Activated naive CD8-positive, alpha-beta T cell treated with anti-CD3 and anti-CD28 coated beads, Interleukin-2, amount 10 ng/mL, durations not matched to agents 7 days and 5 days (primary cell): Measurements from ENCODE around the gene CDH13. TPM values are rescaled to one million over a fixed set of nuclear protein-coding genes. Genes with fewer than 3 reads are reported as not detected.

ENCODE experiments used
- ATAC-seq: fragments of 150-1000 bp; cut with Tn5 transposase; one replicate; pipeline ENCODE4 v1.10.0; 2021; ENCODE audit warnings: low read depth, moderate library complexity
- POLR2A ChIA-PET: fragments of 350-600 bp; sonication (Branson Sonifier 250); formaldehyde crosslinking; loops from one replicate; lab custom pipeline; 2021; ENCODE audit warnings: antibody characterized with exemption; lab: Charles Lee
- DNase-seq: peaks from one replicate; pipeline ENCODE4 v3.0.0; 2021
- H3K27ac Mint-ChIP-seq: one replicate; pipeline ENCODE4 v1.8.0; 2022; ENCODE audit warnings: mild to moderate bottlenecking, mixed read lengths
- H3K27me3 Mint-ChIP-seq: one replicate; pipeline ENCODE4 v1.8.0; 2022; ENCODE audit warnings: mild to moderate bottlenecking, moderate library complexity, mixed read lengths
- H3K36me3 Mint-ChIP-seq: one replicate; pipeline ENCODE4 v1.8.0; 2021; ENCODE audit warnings: mild to moderate bottlenecking, mixed read lengths
- H3K4me1 Mint-ChIP-seq: one replicate; pipeline ENCODE4 v1.8.0; 2021; ENCODE audit warnings: mixed read lengths
- H3K4me3 Mint-ChIP-seq: one replicate; pipeline ENCODE4 v1.8.0; 2022; ENCODE audit warnings: mild to moderate bottlenecking, moderate library complexity, mixed read lengths
- H3K9me3 Mint-ChIP-seq: one replicate; pipeline ENCODE4 v1.8.0; 2021; ENCODE audit warnings: mixed read lengths
- total RNA-seq, 2 experiments: library from RNA; stranded (reverse); gene quantifications; one replicate each; pipeline ENCODE4 v1.2.3, GENCODE V29; 2021

The CDH13 gene
- total RNA-seq, 2 experiments from 2014 or later = not detected

- H3K27ac Mint-ChIP-seq = no peak overlapping the region
- DNase-seq (no peak), ATAC-seq (no peak)
- POLR2A ChIA-PET = no interaction called here
- no peaks in the 10 kb centered on the region for H3K4me1 Mint-ChIP-seq
- H3K36me3 Mint-ChIP-seq = no peaks in the 10 kb centered on the region
- peaks cover 10% of the 10 kb centered on the region for H3K9me3 Mint-ChIP-seq
- no peaks in the 10 kb centered on the region for H3K27me3 Mint-ChIP-seq
- no peak overlapping the region for H3K4me3 Mint-ChIP-seq
Measured at GRCh38 chr16:83125999-83126568, 499.3 kb downstream of the CDH13 start.

DNA sequence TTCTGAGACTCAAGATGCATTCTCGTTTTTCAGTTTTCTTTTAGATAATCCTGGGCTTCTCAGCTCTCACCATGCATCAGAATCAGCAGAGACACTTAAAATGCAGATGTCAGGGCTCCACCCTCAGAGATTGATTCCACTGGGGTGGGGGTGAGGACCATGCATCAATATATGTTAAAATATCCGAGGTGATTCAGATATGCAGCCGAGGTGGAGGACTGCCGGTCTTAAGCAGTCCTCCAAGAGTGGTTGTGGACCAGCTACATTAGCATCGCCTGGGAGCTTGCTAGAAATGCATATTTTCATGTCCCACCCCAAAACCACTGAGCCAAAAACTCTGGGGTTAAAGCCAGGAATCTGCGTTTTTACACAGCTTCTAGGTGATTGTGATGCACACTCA is 501.3 kb downstream of the CDH13 start:
- POLR2A ChIA-PET = no interaction called here
- no peaks in the 10 kb centered on the region for H3K27me3 Mint-ChIP-seq
- no peak for ATAC-seq
- no peak for DNase-seq
- no peaks in the 10 kb centered on the region for H3K36me3 Mint-ChIP-seq
- no peak overlapping the region for H3K4me3 Mint-ChIP-seq
- H3K9me3 Mint-ChIP-seq = peaks cover 9% of the 10 kb centered on the region
- no peak overlapping the region for H3K27ac Mint-ChIP-seq
- no peaks in the 10 kb centered on the region for H3K4me1 Mint-ChIP-seq

GRCh38 chr16:83130039-83130438 is 503.3 kb downstream of the CDH13 start:
- POLR2A ChIA-PET = no interaction called here
- Mint-ChIP-seq H3K36me3 (no peaks in the 10 kb centered on the region), H3K27me3 (no peaks in the 10 kb centered on the region), H3K9me3 (peaks cover 9% of the 10 kb centered on the region), H3K4me1 (no peaks in the 10 kb centered on the region), H3K4me3 (no peak overlapping the region), H3K27ac (no peak overlapping the region)
- DNase-seq = no peak
- no peak for ATAC-seq

- Mint-ChIP-seq H3K27ac (no peak overlapping the region), H3K4me3 (no peak overlapping the region), H3K27me3 (no peaks in the 10 kb centered on the region), H3K9me3 (peaks cover 4% of the 10 kb centered on the region), H3K36me3 (peaks cover 2% of the 10 kb centered on the region), H3K4me1 (peaks cover 6% of the 10 kb centered on the region)
- no peak for ATAC-seq
- no peak for DNase-seq
- POLR2A ChIA-PET = no interaction called here
Measured at GRCh38 chr16:83134638-83135037, 507.9 kb downstream of the CDH13 start.

GRCh38 chr16:83136419-83136818 is 509.6 kb downstream of the CDH13 start:
- peaks cover 2% of the 10 kb centered on the region for H3K36me3 Mint-ChIP-seq
- H3K4me1 Mint-ChIP-seq = peaks cover 6% of the 10 kb centered on the region
- ATAC-seq (no peak), DNase-seq (no peak)
- no peaks in the 10 kb centered on the region for H3K27me3 Mint-ChIP-seq
- POLR2A ChIA-PET = no interaction called here
- H3K9me3 Mint-ChIP-seq = peaks cover 5% of the 10 kb centered on the region
- H3K4me3 Mint-ChIP-seq = no peak overlapping the region
- H3K27ac Mint-ChIP-seq = no peak overlapping the region

DNA sequence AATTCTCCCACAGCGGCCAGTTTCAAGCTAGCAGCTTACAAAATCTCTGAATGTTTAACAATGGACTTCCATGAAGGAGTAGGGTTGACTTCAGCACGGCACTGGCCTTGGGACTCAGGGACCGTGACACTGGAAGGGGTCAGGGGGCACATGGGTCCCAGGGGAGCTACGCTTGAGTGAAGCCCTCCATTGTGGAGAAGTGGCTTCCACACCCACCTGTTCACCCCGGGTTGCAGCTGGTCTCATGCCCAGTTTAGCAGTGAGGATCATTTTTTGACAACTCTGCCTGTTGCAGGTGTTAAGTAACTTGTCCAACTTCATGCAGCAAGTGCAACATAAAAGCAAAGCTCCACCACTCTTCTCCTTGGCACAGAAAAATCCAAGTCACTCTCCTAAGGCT is 510.2 kb downstream of the CDH13 start:
- H3K27ac Mint-ChIP-seq = peak overlapping the region; percentile 82
- peaks cover 6% of the 10 kb centered on the region for H3K9me3 Mint-ChIP-seq
- H3K36me3 Mint-ChIP-seq = peaks cover 2% of the 10 kb centered on the region
- POLR2A ChIA-PET = no interaction called here
- DNase-seq = no peak
- H3K4me3 Mint-ChIP-seq = peak overlapping the region; percentile 88
- no peak for ATAC-seq
- H3K4me1 Mint-ChIP-seq = peaks cover 6% of the 10 kb centered on the region
- H3K27me3 Mint-ChIP-seq = no peaks in the 10 kb centered on the region

DNA sequence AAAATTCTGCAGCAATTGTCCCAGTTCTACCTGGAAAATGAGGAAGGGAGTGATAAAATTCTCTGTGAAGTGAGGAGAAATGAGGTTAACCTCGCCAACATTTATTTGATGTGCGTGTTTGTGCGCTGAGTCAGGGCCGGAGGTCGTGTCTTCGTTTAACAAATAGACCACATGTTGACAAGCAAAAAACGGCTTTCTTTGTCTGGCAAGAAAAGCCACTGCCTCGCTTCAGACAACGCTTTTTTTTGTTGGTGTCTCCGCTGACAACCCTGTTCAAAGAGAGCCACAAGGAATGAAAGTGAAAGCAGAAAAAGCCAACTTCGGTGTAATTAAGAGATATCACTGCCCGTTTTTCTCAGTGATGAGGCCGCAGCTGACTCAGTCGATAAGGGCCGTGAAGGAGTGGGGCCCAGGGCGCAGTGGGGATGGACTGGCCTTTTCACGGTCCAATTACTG is 510.6 kb downstream of the CDH13 start:
- H3K36me3 Mint-ChIP-seq = peaks cover 2% of the 10 kb centered on the region
- no peaks in the 10 kb centered on the region for H3K27me3 Mint-ChIP-seq
- peaks cover 6% of the 10 kb centered on the region for H3K4me1 Mint-ChIP-seq
- peak overlapping the region; percentile 82 for H3K27ac Mint-ChIP-seq
- DNase-seq (peak; percentile 31), ATAC-seq (peak; percentile 82)
- peak overlapping the region; percentile 88 for H3K4me3 Mint-ChIP-seq
- POLR2A ChIA-PET = no interaction called here
- H3K9me3 Mint-ChIP-seq = peaks cover 7% of the 10 kb centered on the region

DNA sequence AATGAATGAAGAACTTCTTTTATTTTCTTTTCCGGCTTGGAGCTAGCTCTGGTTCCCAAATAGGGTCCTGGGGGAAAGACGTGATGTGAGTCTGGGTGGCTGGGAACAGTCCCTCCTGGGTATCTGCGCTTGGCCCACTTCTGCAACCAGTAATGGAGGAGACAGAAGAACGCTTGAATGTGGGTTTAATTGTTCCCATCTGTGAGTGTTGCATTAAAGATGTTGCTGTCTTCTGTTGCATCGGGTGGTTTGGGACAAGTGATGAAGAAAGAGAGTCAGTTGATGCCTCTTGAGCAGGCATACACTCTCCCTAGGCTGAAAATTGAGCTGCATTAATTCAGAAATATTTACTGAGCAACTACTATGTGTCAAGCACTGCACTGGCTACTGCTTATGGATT is 511.1 kb downstream of the CDH13 start:
- POLR2A ChIA-PET = no interaction called here
- H3K27ac Mint-ChIP-seq = peak overlapping the region; percentile 82
- DNase-seq = no peak
- H3K36me3 Mint-ChIP-seq = peaks cover 2% of the 10 kb centered on the region
- no peak for ATAC-seq
- H3K27me3 Mint-ChIP-seq = no peaks in the 10 kb centered on the region
- H3K4me1 Mint-ChIP-seq = peaks cover 6% of the 10 kb centered on the region
- peak overlapping the region; percentile 88 for H3K4me3 Mint-ChIP-seq
- H3K9me3 Mint-ChIP-seq = peaks cover 8% of the 10 kb centered on the region

DNA sequence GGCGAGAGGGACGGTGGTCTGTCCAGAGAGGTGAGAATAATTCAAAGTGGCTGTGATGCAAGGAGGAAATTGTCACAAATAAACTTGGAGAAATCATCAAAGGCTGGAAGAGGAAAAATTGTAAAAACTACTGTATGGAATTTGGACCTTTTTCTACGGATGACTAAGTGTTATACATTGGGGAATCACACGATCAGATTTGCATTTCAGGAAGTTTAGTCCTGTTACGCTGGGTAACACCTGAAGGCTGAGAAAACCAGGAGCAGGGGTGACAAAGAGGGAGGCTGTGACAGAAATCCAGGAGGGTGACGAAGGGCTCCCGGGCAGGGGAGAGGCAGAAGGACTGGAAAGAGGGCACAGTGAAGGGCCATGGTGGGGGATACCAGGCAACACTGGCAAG is 511.7 kb downstream of the CDH13 start:
- Mint-ChIP-seq H3K27me3 (no peaks in the 10 kb centered on the region), H3K4me1 (peaks cover 6% of the 10 kb centered on the region), H3K36me3 (peaks cover 2% of the 10 kb centered on the region), H3K27ac (peak overlapping the region; percentile 54), H3K9me3 (peaks cover 8% of the 10 kb centered on the region), H3K4me3 (no peak overlapping the region)
- POLR2A ChIA-PET = no interaction called here
- ATAC-seq = no peak
- no peak for DNase-seq

DNA sequence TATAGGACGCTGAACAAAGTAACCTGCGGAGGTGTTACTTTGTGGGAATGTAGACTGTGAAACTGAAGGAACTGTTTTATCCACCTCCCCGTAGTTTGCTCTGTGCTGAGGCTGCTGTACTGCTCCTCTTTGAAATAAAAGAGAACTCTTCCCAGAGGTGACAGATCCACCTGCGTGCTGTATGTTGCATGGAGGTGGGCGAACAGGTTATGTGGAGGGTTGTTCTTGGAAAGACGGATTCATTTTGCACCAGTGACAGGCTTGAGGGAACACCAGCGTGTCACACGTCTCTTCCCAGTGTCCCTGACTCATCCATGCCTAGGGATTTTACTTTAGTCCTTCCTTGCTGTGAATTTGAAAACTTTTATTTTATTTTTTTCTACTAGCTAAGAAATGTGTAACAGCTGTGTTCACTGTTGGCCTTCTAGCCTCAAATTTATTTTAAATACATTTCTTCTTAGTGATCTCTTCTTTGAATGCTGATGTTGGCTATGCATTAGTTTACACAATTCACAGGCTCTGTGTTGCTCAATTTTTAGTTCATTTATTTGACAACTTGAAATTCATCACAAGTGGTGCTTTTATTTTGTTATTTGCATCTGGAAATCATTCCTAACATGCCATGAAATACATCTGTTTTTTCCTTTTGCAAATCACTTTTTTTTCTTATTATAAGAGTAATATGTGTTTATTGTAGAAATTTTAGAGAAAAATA is 512.4 kb downstream of the CDH13 start:
- Mint-ChIP-seq H3K4me1 (peaks cover 6% of the 10 kb centered on the region), H3K36me3 (peaks cover 2% of the 10 kb centered on the region), H3K27ac (no peak overlapping the region), H3K27me3 (no peaks in the 10 kb centered on the region), H3K9me3 (peaks cover 8% of the 10 kb centered on the region), H3K4me3 (no peak overlapping the region)
- POLR2A ChIA-PET = no interaction called here
- ATAC-seq = no peak
- DNase-seq = no peak

DNA sequence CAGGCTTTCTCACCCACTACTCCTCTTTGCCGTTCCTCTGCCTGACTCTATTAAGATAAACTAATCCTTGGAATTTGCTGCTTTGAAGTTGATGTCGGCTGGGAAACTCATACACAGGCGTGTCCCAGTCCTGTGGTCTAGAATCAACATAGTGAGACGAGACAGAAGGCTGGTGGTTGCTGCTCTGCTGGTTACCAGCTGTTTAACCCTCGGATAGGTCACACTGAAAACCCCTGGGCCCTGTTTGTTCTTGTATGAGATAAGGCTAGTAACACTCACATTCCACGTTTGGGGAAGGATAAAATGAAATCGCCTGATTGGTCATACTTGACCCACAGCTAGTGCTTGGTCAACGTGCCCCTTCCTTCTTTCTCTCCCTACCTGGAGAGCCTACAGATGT is 517.0 kb downstream of the CDH13 start:
- no peaks in the 10 kb centered on the region for H3K4me1 Mint-ChIP-seq
- POLR2A ChIA-PET = no interaction called here
- no peak overlapping the region for H3K27ac Mint-ChIP-seq
- no peaks in the 10 kb centered on the region for H3K36me3 Mint-ChIP-seq
- peaks cover 2% of the 10 kb centered on the region for H3K27me3 Mint-ChIP-seq
- ATAC-seq = no peak
- no peak overlapping the region for H3K4me3 Mint-ChIP-seq
- no peak for DNase-seq
- peaks cover 4% of the 10 kb centered on the region for H3K9me3 Mint-ChIP-seq

GRCh38 chr16:83145297-83145696 is 518.5 kb downstream of the CDH13 start:
- Mint-ChIP-seq H3K9me3 (peaks cover 4% of the 10 kb centered on the region), H3K36me3 (no peaks in the 10 kb centered on the region), H3K27me3 (peaks cover 2% of the 10 kb centered on the region), H3K27ac (no peak overlapping the region), H3K4me1 (no peaks in the 10 kb centered on the region), H3K4me3 (no peak overlapping the region)
- POLR2A ChIA-PET = no interaction called here
- ATAC-seq (no peak), DNase-seq (no peak)

DNA sequence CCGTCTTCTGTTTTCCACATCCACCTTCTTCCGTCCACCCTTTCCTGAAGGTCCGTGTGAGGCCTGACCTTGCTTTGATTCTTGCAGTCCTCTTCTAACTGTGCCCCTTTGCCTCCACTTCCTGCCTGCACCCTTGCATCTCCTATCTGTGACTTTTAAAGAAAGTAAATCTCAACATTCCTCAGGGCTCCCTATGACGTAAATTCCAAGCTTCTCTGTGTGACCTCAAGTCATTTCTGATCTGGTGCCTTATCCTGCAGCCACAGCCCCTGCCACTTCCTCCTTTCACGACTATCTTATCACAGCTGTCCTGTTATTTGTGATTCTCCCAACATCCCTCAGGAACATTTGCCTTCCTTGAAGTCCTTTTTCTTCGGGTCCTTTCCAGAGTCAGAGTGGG is 520.5 kb downstream of the CDH13 start:
- no peak overlapping the region for H3K27ac Mint-ChIP-seq
- H3K9me3 Mint-ChIP-seq = peaks cover 2% of the 10 kb centered on the region
- no peaks in the 10 kb centered on the region for H3K36me3 Mint-ChIP-seq
- ATAC-seq (no peak), DNase-seq (no peak)
- peaks cover 2% of the 10 kb centered on the region for H3K27me3 Mint-ChIP-seq
- POLR2A ChIA-PET = no interaction called here
- H3K4me1 Mint-ChIP-seq = no peaks in the 10 kb centered on the region
- no peak overlapping the region for H3K4me3 Mint-ChIP-seq

DNA sequence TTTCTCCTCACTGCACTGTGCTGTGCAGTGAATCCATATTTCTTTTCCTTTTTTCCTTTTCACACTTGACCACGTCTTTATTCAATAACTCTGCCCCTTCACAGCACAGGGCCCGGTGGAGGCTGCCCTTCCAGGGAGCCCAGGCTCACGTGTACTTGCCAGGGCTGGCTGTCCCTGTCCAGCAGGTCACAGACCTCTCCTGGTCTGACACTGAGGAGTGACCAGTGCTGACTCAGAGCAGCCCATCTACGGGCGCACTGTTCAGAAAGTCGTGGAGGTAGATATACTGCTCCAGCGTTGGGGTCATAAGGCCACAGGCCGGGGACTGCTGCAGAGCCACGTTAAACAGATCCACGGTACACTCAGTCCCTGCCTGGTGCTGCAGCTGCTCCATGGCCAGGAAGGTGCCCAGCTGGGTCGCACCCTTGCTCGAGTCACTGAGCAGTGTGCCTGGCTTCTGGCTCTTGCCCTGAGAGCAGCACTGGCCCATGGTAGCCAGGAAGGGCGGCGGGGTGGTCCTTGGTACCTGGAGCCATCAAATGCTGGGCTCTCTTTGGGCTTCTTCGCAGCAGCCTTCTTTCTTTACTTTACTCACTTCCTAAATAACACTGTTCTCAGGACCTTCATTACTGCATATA is 531.7 kb downstream of the CDH13 start:
- no peak overlapping the region for H3K27ac Mint-ChIP-seq
- DNase-seq (no peak), ATAC-seq (no peak)
- no peaks in the 10 kb centered on the region for H3K27me3 Mint-ChIP-seq
- H3K4me3 Mint-ChIP-seq = no peak overlapping the region
- H3K9me3 Mint-ChIP-seq = peaks cover 2% of the 10 kb centered on the region
- H3K36me3 Mint-ChIP-seq = no peaks in the 10 kb centered on the region
- no peaks in the 10 kb centered on the region for H3K4me1 Mint-ChIP-seq
- POLR2A ChIA-PET = no interaction called here
